ENCODE data around the gene ERO1B. TPM values are rescaled to one million over a fixed set of nuclear protein-coding genes. Genes with fewer than 3 reads are reported as not detected.

ERO1B gene
- polyA plus RNA-seq, 1 of the 3 experiments (the other 2 are of a cell fraction) = 0.79 TPM

- no peaks in the 10 kb centered on the region for H4K20me1 ChIP-seq (ENCODE audit: insufficient read depth)
- WGBS (ENCODE audit: low lambda C conversion rate) = 70% methylated on average over 2 of the region's 2 CpGs
Measured at GRCh38 chr1:236302941-236303340, 21.2 kb upstream of the ERO1B start.

More at GRCh38 chr1:236302941-236303340, 21.2 kb upstream of the ERO1B start:
- no peaks in the 10 kb centered on the region for H3K36me3 ChIP-seq (replicated peaks in 1 of 2; ENCODE audit: control insufficient read depth in 1 of 2, insufficient read depth in 2 of 2, low read length in 1 of 2)
- H3K9me2 ChIP-seq = no peaks in the 10 kb centered on the region
- H2AFZ ChIP-seq (ENCODE audit: low read depth) = no peak overlapping the region
- H3K79me2 ChIP-seq (ENCODE audit: insufficient read depth) = no peaks in the 10 kb centered on the region
- H3K27me3 ChIP-seq (ENCODE audit: insufficient read depth) = peaks cover 11% of the 10 kb centered on the region; the same call in 1 of the 2 replicates
- H3K9ac ChIP-seq = no peak overlapping the region
- H3K4me2 ChIP-seq = no peak overlapping the region
- no peaks in the 10 kb centered on the region for H3K9me3 ChIP-seq
- peaks cover 0 to 2% of the 10 kb centered on the region in 2 experiments; a peak in 1 of 4 replicates for H3K4me1 ChIP-seq (ENCODE audit: control insufficient read depth in 1 of 2, insufficient read depth in 2 of 2, low read depth in 1 of 2, low read length in 1 of 2)
- CTCF ChIA-PET = no interaction called here
- POLR2A ChIA-PET = no interaction called here
- no peak for DNase-seq
- no peak overlapping the region for H3K27ac ChIP-seq (ENCODE audit: low read depth in 2 of 2, low read length in 1 of 2)
- no peak overlapping the region for H3K4me3 ChIP-seq (ENCODE audit: low read depth in 2 of 2, low read length in 1 of 2)
- H3F3A ChIP-seq (replicated peaks; ENCODE audit: insufficient read depth) = no peaks in the 10 kb centered on the region
- TF ChIP-seq FOSL2 (IDR thresholded peaks at IDR 0.05; ENCODE audit: borderline replicate concordance, low read depth) (no peak), RXRA (IDR thresholded peaks at IDR 0.05; ENCODE audit: borderline replicate concordance, low read depth) (no peak), RFX5 (IDR thresholded peaks at IDR 0.05; ENCODE audit: low read length) (no peak), EZH2phosphoT487 (IDR thresholded peaks at IDR 0.05; ENCODE audit: borderline replicate concordance, low read depth) (no peak), RCOR1 (IDR thresholded peaks at IDR 0.05; ENCODE audit: low read length) (no peak), PBX3 (IDR thresholded peaks at IDR 0.05) (no peak), USF2 (IDR thresholded peaks at IDR 0.05; ENCODE audit: borderline replicate concordance, low read depth, low read length) (no peak), MEF2A (IDR thresholded peaks at IDR 0.05; ENCODE audit: borderline replicate concordance, low read depth) (no peak), TEAD4 (IDR thresholded peaks at IDR 0.05; ENCODE audit: borderline replicate concordance, insufficient read depth) (no peak), IRF3 (IDR thresholded peaks at IDR 0.05; ENCODE audit: low read depth, low read length) (no peak), GATA2 (CRISPR knock-in tag; IDR thresholded peaks at IDR 0.05) (no peak), USF1 (IDR thresholded peaks at IDR 0.05; ENCODE audit: borderline replicate concordance, low read depth) (no peak), SMC3 (IDR thresholded peaks at IDR 0.05; ENCODE audit: low read depth, low read length) (no peak), POLR2AphosphoS5 (IDR thresholded peaks at IDR 0.05; ENCODE audit: low read depth, low read length) (no peak), GABPA (IDR thresholded peaks at IDR 0.05; ENCODE audit: low read depth) (no peak), NFIC (IDR thresholded peaks at IDR 0.05; ENCODE audit: borderline replicate concordance) (no peak), CTCF (IDR thresholded peaks at IDR 0.05) (no peak), FOXM1 (IDR thresholded peaks at IDR 0.05; ENCODE audit: low read depth) (no peak), TAF1 (IDR thresholded peaks at IDR 0.05; ENCODE audit: borderline replicate concordance, low read depth, low read length) (no peak)

Data from SK-N-SH (cell line).